ENCODE data around the gene SERPINB5. TPM values are rescaled to one million over a fixed set of nuclear protein-coding genes. Genes with fewer than 3 reads are reported as not detected.

Gene SERPINB5, protein sequence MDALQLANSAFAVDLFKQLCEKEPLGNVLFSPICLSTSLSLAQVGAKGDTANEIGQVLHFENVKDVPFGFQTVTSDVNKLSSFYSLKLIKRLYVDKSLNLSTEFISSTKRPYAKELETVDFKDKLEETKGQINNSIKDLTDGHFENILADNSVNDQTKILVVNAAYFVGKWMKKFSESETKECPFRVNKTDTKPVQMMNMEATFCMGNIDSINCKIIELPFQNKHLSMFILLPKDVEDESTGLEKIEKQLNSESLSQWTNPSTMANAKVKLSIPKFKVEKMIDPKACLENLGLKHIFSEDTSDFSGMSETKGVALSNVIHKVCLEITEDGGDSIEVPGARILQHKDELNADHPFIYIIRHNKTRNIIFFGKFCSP
- 440 and 513 TPM in 2 replicates for total RNA-seq

DNA sequence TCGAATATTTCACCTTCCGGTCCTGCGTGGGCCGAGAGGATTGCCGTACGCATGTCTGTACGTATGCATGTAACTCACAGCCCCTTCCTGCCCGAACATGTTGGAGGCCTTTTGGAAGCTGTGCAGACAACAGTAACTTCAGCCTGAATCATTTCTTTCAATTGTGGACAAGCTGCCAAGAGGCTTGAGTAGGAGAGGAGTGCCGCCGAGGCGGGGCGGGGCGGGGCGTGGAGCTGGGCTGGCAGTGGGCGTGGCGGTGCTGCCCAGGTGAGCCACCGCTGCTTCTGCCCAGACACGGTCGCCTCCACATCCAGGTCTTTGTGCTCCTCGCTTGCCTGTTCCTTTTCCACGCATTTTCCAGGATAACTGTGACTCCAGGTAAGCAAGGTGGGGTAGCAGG is at the start of gene SERPINB5:
Gene SERPINB5 (plus strand): TSS at position 291 of the 400 bp plus-strand sequence. CDS start 7,471 bp downstream, outside the sequence.
- peaks cover 17% of the 10 kb centered on the region for H3K36me3 ChIP-seq (ENCODE audit: control insufficient read depth, insufficient read depth, low read length)
- H3K27me3 ChIP-seq (ENCODE audit: control insufficient read depth, insufficient read depth, low read length): no peaks in the 10 kb centered on the region
- TF ChIP-seq, protein P1, sequence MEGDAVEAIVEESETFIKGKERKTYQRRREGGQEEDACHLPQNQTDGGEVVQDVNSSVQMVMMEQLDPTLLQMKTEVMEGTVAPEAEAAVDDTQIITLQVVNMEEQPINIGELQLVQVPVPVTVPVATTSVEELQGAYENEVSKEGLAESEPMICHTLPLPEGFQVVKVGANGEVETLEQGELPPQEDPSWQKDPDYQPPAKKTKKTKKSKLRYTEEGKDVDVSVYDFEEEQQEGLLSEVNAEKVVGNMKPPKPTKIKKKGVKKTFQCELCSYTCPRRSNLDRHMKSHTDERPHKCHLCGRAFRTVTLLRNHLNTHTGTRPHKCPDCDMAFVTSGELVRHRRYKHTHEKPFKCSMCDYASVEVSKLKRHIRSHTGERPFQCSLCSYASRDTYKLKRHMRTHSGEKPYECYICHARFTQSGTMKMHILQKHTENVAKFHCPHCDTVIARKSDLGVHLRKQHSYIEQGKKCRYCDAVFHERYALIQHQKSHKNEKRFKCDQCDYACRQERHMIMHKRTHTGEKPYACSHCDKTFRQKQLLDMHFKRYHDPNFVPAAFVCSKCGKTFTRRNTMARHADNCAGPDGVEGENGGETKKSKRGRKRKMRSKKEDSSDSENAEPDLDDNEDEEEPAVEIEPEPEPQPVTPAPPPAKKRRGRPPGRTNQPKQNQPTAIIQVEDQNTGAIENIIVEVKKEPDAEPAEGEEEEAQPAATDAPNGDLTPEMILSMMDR (IDR thresholded peaks at IDR 0.05; ENCODE audit: insufficient read depth, low read length, severe bottlenecking): no peak
- DNase-seq (ENCODE audit: low read depth) (peak; percentile 100), FAIRE-seq (peak; percentile 97)
- H3K4me3 ChIP-seq (ENCODE audit: low read depth, low read length): peak within 1 kb of the TSS; percentile 69

DNA sequence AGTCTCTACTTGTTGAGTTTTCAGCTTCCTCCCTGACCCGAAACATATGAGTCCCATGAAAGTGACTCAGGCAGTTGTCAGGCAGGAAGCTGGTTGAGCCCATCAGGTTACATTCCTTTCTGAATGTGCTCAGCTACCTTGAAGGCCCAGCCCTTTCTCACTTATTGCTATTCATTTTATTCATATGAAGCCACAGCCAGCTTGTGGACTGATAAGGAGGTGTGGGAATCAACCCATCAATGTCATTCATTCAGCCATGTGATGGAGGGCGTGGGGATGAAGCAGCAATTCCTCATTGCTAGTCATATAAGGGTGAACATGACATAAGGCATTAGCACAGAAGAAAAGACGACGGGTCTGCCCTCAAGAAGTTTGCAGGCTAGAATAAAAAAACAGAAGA is 49.2 kb upstream of the SERPINB5 start:
- no peak overlapping the region for H3K4me3 ChIP-seq (ENCODE audit: low read depth, low read length)
- no peaks in the 10 kb centered on the region for H3K27me3 ChIP-seq (ENCODE audit: control insufficient read depth, insufficient read depth, low read length)
- TF ChIP-seq, protein P1 (IDR thresholded peaks at IDR 0.05; ENCODE audit: insufficient read depth, low read length, severe bottlenecking): no peak
- DNase-seq (ENCODE audit: low read depth) (peak; percentile 100), FAIRE-seq (peak; percentile 96)
- H3K36me3 ChIP-seq (ENCODE audit: control insufficient read depth, insufficient read depth, low read length): no peaks in the 10 kb centered on the region

DNA sequence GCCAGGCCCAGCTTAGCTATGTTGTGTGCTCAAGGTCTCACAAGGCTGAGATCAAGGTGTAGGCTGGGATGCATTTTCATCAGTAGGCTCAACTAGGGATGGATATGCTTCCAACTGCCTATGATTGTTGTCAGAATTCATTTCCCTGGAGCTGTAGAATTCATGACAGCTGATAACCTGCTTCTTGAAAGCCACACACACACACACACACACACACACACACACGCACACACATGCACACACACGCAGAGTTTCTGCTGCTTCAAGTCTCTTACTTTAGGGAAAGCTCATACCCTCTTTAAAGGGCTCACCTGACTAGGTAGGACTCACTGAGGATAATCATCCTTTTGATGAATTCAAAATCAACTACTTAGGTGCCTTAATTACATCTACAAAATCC is 46.2 kb upstream of the SERPINB5 start:
- H3K36me3 ChIP-seq (ENCODE audit: control insufficient read depth, insufficient read depth, low read length): no peaks in the 10 kb centered on the region
- DNase-seq (ENCODE audit: low read depth): no peak
- no peaks in the 10 kb centered on the region for H3K27me3 ChIP-seq (ENCODE audit: control insufficient read depth, insufficient read depth, low read length)
- FAIRE-seq: no peak
- TF ChIP-seq, protein P1 (IDR thresholded peaks at IDR 0.05; ENCODE audit: insufficient read depth, low read length, severe bottlenecking): no peak
- no peak overlapping the region for H3K4me3 ChIP-seq (ENCODE audit: low read depth, low read length)

DNA sequence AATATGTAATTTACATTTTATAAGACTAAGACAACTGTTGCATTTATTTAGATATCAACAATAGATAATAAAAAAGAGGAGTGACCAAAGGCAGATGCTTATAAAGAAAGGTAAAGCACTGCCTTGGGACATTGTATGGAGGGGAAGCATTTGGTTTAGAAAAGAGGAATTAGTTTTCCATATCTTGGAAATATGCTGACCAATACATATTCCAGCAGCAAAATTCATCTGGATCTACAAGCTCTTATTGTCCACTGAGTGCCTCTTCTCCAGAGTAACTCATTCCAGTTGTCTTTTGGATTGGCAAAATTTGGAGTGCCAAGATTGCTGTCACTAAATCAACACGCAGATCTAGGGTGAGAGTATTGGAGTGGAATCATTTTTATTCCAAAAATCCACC is 45.6 kb upstream of the SERPINB5 start:
- TF ChIP-seq, protein P1 (IDR thresholded peaks at IDR 0.05; ENCODE audit: insufficient read depth, low read length, severe bottlenecking): no peak
- Histone ChIP-seq H3K36me3 (ENCODE audit: control insufficient read depth, insufficient read depth, low read length) (no peaks in the 10 kb centered on the region), H3K4me3 (ENCODE audit: low read depth, low read length) (no peak overlapping the region), H3K27me3 (ENCODE audit: control insufficient read depth, insufficient read depth, low read length) (no peaks in the 10 kb centered on the region)
- no peak for FAIRE-seq
- DNase-seq (ENCODE audit: low read depth): no peak

DNA sequence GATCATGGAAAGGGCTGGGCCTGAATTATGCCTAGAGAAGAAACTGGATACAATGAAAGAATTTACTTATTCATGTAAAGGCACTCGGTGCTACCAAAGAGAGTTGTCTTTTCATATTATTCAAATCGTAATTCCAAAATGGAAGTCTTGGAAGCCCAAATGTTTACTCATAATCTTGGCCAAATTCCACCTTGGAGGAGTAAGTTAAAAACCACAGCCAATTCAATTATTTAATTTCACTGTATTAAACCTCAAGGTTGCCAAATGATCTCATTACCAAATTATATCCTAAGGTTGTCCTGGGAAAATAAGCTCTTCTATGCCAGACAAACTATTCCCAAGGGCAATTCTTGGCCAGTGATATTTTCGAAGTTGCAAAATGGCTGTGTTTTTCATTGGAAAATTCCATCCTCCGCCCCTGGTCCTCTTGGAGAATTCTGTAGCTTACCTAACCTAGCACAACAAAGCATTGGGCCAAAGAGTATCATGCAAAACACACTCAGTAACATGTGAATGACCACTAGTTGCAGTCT is 43.4 kb upstream of the SERPINB5 start:
- FAIRE-seq: no peak
- TF ChIP-seq, protein P1 (IDR thresholded peaks at IDR 0.05; ENCODE audit: insufficient read depth, low read length, severe bottlenecking): no peak
- H3K36me3 ChIP-seq (ENCODE audit: control insufficient read depth, insufficient read depth, low read length): no peaks in the 10 kb centered on the region

More for the DNA sequence above, 43.4 kb upstream of the SERPINB5 start:
- H3K4me3 ChIP-seq (ENCODE audit: low read depth, low read length): no peak overlapping the region
- DNase-seq (ENCODE audit: low read depth): no peak
- H3K27me3 ChIP-seq (ENCODE audit: control insufficient read depth, insufficient read depth, low read length): no peaks in the 10 kb centered on the region

Measured in bronchial epithelial cell (primary cell).